Glomerular visceral epithelial cell (primary cell): Measurements from ENCODE around the gene SPRY4.
"Not testable (repeated sequence)": the region's sequence is repeated elsewhere in the genome, so short reads cannot be mapped to it uniquely, and the experiment has no call there.

ENCODE experiments used
- DNase-seq: peaks from one replicate; pipeline ENCODE4 v3.0.0-alpha.2; 2016; ENCODE audit errors: extremely low spot score

The SPRY4 gene

DNA sequence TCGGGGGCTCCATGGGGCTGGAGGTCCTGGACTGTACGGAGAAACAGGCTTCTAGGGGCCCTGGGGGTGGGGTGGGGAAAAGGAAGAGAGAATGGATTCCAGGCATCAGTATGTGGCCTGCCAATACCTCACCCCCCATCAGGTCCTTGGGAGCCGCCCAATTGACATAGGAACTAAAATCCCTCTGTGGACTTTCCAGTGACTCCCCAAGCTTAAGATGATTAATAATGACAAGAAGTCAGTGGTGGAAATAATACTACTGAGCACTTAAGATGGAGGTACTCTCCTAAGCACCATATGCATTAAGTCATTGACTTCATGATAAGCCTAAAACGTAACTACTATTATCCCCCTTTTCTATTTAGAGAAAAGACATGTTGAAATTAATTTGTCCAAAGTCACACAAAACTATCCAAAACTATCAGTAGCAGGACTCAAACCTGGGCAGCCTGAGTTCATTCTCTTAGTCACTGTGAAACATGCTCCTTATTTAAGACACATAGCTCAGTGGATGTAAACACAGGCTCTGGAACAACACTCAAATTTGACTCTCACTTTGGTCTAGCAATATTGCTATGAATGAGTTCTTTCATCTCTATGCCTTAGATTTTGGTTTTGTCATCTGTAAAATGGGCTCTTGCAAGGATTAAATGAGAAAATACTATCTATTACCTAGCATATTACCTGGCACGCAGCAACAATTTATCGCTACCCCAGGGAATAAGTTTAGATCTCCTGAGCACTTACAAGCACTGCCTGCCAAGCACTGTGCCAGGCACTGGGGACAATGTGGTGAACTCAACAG, 9.5 kb downstream of the SPRY4 start:
- DNase-seq: no peak

DNA sequence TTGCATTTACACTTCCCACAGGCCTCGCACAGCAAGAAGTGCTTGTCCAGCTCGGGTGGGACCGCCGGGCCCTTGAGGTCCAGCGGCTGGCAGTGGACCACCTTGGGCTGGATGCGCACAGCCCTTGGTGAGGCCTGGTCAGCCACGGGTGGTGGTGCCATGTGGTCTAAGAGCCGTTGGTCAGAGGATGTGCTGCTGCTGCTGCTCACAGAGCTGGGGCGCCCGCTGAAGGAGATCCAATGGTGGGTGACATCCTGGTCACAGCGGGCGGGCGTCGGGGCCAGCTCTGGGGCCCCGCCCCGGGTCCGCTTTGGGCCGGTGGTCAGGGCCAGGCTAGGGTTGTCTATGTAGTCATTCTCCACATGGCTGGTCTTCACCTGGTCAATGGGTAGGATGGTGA, 10.2 kb downstream of the SPRY4 start:
- DNase-seq: no peak

DNA sequence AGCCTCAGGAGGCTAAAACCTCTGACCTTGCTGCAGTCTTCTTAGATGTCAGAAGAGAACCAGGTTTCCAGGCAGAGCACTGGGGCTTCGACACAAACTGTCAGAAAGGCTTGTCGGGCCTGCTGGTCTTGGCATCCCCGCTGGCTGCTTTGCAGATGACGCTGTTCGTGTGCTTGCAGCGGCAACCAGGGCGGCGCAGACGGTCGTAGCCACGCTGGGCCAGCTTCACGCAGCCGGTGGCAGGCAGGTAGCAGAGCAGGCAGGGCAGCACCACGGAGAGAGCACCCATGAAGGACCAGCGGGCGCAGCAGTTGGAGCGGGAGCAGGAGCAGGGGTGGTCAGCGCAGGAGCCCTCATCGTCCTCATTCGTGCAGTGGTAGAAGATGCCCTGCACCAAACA, 10.7 kb downstream of the SPRY4 start:
- no peak for DNase-seq

DNA sequence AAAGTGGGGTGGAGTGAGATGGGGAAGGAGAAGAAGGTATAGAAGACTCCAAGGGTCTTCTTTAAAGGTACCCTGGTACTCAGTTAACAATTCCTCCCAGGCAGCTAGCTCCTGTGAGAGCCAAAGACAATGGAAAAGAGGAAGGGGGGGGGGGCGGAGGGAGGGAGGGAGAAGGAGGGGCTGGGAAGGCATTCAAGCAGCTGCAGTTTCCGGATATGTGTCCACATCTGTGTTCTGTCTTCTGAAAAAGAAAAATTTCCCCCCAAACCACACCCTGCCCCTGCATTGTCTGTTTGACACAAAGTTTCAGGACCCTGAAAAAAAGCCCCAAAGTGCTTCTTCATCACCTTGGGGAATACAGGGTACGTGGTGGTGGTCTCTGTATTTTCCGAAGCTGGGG, 11.1 kb downstream of the SPRY4 start:
- no peak for DNase-seq

DNA sequence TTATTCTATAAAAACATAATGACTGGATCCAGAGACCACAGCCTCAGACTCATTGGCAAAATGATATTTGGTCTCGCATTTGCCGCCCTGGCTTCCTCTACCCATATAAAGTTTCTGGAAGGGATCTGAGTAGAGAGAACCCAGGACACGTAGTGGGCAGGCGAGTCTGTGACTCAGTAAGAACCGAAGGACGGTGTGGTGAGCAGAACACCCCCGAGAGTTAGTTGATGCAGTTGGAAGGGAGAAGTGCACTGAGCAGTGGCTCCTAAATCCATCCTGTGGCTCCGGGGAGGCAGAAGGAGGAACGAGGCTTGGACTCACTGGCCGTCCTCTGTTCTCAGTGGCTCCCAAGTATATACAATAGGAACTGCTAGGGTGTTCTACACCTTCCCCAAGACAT, 11.5 kb downstream of the SPRY4 start:
- no peak for DNase-seq

DNA sequence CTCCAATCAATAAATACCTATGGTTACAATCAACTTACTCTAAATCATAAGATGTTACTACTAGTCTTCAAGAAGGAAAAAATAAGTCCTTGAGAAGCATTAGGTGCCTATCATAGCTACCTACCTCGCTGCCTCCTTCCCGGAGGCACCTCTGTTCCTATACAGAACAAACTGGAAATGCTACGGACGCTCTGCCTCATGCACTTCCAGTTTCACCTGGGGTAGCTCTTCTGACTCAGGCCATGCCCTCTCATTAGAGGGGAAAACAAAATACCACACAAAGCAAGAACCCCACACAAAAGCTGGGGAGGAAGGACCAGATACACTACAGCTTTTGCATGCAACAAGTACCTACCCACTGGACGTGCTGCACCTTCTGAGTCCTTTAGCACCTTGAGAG, 12.4 kb downstream of the SPRY4 start:
- DNase-seq: no peak

DNA sequence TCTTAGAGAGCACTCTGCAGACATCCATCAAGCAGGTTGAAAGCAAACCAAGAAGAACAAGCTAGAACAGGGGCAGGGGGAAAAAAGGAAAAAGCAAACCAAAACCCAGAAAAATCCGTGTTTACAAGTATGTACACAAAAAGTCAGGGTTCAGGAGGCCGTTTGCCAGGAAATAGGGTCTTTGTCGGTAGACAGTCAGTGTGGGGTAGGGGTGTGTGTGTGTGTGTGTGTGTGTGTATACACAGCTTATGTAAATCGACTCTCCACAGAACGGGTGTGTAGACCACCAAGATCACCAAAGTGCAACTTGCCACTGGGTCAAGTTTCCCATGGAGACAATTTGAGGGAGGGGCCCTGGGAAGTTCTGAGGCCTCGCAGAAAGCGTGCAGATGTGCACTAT, 13.1 kb downstream of the SPRY4 start:
- no peak for DNase-seq

DNA sequence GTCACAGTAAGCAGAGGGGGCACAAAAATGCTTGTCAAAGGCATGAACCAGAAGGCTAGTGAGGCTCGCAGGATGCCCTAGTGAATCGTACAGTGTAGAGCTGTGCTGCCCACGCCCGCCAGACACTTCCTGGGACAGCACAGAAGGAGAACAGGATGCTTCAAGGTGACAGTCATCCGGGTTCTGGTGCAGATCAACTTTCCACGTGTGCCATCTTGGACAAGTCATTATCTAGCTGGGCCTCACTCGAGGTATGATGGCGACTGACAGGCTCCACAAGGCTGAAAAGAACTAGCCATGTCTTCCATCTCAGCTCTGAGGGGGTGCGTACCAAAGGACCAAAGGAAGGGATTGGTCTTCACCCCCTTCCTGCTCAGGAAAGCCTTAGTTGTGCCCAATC, 14.0 kb downstream of the SPRY4 start:
- no peak for DNase-seq

DNA sequence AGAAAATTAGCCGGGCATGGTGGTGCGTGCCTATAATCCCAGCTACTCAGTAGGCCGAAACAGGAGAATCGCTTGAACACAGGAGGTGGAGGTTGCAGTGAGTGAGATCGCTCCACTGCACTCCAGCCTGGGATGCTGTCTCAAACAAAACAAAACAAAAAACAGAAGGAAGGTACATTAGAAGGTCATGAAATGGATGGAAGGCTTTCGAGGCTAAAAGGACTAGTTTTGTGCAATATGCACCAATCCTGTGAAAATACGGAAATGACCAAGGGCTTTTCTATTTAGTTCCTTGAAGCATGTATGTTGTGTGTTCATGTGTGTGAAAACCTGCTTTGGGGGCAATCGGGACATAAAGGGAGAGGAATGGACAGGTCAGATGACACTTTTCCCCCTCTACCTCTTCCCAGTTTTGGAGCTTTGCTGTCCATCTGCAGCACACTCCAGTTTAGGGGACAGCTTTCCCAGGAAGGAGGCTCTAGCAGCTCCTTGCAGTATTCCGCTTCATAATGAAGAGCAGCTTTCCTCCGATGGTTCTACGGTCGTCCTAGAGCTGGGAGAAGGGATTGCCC, 15.0 kb downstream of the SPRY4 start:
- DNase-seq: no peak

DNA sequence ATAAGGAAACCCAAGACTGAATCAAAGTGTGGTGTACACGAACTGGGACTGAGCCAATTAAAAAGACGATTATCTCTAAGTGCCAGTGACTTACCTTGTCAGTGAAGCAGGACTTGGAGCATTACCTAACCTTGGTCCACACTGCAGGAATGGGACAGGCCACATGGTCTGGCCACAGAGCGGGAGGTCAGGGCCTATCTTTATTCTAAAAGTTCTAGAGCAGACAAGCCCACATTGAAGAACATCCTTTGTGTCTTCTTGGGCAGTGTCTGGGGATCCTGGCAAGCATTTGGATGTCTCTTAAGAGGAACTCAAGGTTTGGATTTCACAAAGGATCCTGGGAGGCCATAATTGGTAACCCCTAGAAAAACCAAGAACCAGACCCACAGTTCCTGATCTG, 16.5 kb downstream of the SPRY4 start:
- no peak for DNase-seq

DNA sequence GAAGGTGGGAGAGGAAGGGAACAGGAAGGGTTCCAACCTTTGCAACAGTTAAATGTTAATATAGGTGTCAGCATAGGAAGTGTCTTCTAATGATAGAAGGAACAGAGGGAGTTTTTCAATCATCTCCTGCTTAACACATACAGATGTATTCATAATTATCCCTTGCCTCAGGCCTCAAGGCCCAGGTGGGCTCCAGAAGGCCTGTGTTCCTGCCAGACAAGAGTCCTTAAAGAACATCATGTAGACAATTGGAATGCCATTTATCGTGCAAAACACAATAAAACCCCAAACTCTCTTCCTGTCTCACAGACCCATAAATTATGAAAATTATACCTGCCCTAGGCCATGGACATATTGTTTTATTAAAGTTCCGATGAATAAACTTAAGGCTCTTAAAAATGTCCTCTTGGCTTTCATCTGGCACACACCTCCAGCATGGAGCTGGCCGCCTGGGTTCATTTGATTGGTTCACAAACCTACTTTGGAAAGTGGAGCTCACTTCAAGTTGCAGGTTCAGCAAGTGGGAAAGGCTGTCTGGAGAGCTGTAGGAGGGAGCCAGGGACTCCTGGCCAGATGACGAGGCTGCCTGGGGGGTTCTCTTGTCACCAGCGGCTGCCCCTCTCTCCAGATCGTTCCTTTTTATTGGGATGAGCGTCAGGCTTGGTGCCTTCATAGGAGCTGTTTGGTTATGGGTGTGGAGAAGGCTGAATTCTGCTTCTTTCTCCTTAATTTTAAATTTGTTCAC, 17.5 kb downstream of the SPRY4 start:
- no peak for DNase-seq

DNA sequence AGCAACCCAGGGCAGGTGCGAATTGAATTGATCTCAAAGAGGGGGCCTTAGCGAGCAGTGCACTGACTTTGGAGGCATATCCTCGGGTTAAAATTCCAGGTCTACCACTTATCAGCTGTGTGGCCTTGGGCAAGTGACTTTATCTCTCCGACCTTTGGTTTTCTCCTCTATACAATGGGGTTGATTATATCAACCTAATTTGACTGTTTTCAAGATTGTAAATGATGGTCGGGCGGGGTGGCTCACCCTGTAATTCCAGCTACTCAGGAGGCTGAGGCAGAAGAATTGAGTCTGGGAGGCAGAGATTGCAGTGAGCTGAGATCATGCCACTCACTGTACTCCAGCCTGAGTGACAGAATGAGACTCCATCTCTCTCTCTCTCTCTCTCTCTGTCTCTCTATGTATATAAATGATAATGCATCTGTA, 18.7 kb downstream of the SPRY4 start:
- no peak for DNase-seq

DNA sequence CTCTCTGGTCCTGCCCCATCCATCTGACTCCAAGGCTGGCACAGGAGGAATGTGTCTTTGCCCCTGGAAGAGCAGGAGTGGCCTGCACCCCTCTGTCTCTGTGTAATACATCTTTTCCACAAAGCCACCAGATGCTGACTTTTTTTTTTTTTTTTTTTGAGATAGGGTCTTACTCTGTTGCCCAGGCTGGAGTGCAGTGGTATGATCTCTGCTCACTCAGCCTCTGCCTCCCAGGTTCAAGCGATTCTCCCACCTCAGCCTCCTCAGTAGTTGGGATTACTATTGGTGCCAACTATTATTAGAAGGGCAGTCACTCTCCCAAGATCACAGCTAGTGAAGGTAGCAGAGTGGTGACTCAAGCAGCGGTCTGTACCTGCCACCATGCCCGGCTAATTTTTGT, 19.6 kb downstream of the SPRY4 start:
- DNase-seq: no peak

DNA sequence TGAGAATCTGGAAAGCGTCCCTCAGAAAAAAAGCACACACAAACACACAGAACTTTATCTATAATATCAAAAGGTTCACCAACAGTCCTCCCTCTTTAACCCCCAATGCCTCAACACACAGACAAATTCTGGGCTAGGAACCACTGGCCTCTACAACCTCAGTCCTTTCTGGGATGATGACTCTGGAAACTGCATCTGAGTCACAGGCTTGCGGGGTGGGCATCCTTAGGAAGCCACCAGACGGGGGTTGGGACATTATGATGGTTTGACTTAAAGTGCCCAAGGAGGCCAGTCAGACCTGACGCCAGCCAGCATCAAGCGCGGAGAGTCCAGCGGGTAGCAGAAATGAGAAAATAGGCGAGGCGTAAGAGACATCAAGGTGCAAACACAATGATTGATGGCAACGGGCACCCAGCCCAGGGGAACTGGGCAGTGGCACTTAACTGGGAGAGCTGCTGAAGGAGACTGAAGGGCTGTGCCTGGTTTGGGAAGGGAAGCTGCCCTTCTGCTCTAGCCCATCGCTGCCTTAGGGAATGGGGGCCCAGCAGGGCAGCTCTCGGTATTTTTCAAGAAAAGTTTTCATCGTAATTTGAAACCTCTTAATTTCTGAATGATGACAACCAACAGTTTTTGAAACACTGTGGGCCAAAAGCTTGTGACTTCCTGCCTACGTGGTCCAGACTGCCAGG, 20.7 kb downstream of the SPRY4 start:
- DNase-seq: peak; percentile 31

DNA sequence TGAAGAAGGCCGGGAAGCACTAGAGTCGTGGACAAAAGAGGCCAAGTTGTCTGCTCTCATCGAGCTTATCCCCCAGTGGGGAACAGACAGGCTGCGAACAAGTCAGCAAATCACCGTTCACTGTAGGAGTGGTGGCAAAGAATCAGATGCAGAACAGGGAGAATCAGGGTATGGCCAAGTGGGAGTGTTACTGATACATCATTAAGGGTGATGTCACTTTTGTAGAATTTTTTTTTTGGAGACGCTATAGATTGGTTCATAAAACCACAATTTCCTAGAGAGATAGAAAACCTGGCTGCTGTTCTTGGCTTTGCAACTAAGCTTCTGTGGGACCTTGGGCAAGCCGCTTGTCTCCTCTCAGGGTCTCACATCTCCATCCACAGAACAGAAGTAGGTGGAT, 21.3 kb downstream of the SPRY4 start:
- no peak for DNase-seq

DNA sequence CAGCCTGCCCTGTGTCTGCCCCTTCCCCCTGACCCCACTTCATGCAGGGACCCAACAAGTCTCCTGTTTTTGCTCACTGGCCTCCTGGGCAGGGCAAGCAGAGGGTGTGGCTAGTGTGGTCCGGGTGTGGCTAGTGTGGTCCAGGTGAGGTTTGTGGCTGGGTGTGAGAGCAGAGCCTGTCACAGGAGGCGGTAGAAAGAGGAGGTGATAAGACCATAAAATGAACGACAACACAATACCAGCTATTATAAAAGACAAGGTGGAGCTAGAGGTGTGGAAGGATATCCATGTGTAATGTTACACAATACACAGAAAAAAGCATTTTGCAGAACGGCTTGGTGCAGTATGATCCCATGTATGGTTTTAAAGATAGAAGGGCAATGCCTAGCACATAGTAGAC, 23.3 kb downstream of the SPRY4 start:
- no peak for DNase-seq

DNA sequence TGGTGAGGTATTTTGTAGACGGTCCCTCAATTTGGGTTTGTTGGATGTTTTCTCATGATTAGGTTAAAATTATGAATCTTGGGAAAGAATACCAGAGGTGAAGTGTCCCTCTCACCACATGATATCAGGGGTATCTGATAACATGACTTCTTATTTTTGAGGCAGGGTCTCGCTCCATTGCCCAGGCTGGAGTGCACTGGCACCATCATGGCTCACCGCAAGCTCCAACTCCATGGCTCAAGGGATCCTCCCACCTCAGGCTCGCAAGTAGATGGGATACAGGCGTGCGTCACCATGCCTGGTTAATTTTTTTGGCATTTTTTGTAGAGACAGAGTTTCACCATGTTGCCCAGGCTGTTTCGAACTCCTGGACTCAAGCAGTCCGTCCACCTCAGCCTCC, 24.1 kb downstream of the SPRY4 start:
- no peak for DNase-seq

DNA sequence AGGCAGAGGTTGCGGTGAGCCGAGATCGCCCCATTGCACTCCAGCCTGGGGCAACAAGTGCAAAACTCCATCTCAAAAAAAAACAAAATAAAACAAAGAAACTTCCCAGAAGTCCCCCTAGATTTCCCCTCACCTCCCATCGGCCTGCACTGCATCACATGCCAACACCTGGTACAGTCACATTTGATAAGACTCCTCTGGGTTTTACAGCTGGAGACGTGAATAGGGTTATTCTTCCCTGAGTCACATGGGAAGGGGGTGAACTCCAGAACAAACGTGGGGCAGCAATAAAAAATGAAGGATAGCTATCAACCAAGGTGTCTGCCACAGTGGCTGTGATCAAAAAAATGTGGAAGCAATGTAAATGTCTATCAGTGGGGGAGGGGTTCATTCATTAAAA, 26.0 kb downstream of the SPRY4 start:
- no peak for DNase-seq

DNA sequence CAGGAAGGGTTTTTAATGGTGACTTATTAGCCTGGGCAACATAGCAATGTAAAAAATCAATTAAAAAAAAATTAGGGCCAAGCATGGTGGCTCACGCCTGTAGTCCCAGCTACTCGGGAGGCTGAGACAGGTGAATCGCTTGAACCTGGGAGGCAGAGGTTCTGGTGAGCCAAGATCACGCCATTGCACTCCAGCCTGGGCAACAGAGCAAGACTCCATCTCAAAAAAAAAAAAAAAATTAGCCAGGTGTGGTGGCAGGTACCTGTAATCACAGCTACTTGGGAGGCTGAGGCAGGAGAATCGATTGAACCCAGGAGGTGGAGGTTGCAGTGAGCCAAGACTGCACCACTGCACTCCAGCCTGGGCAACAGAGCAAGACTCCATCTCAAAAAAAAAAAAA, 27.0 kb downstream of the SPRY4 start:
- DNase-seq: not testable (repeated sequence)

DNA sequence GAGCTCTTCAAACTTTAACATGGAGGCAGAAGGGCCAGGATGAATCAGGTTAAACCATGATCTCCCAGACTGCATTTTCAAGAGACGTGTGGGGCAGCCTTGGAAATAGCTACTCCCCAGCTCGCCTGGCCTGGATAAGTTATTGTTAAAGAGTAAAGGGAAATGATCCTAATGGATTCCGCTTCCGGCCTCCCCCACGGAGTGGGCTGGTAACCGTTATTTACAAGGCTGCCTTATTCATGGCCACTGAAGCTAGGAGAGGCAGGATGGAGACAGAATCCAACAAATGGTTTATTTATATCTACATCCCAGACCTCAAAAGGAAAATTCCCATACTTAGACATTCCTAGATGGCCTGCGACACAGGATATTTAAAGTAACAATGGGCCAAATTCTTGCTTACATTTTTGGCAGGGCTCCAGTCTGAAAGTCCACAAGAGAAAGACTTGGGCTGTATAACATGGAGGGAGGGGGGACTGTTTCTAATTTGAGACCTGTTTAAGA, 27.9 kb downstream of the SPRY4 start:
- peak; percentile 73 for DNase-seq

DNA sequence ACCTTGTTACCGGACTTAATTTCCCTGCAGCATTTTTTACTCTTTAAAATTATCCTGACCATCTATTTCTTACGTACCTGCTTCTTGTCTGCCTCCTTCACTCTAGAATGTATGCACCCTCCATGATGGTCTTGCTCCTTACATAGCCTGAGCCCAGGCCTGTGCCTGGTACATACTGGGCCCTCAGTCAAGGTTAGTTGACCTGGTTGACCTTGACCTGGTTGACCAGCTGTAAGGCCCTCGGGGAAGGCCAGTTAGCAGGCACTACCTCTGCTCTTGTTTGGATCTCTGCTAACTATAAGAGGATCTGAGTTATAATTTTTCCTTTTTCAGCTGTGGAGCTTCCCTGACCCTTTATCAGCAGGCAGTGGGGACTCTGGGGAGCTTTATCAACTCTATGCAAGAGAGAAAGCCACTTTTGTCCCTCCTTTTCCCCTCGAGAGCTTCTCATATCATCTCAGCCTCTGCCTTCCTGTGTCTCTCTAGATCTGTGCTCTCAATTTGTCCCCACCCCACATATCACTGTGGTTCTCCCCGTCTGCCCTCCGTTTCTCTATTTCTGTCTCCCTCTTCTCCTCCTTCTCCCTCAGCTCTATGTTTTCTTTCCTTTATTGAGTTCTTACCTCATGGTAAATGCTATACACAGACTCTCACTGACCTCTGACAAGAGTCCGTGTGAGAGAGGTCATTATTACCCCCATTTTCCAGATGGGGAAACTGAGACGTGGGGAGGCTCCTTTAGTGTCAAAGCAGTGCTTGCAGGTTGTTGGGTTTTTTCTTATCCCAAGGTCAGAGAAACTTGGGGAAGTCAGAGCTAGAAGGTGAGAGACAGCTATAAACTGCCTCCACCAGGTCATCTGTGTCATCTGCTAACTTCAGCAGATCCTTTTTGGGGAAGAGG, 28.6 kb downstream of the SPRY4 start:
- DNase-seq: no peak
